Retina (tissue), 1 donor: ENCODE measurements around the gene G2E3.
"Not testable (repeated sequence)": the region's sequence is repeated elsewhere in the genome, so short reads cannot be mapped to it uniquely, and the experiment has no call there.

Experiments used
- DNase-seq: peaks from one replicate; pipeline ENCODE4 v3.0.0-alpha.2; 2016

Gene G2E3

GRCh38 chr14:30560581-30560980 is 1.6 kb downstream of the G2E3 start:
- no peak for DNase-seq

GRCh38 chr14:30564235-30564867 is 5.4 kb downstream of the G2E3 start:
- no peak for DNase-seq

GRCh38 chr14:30564868-30565248 is 5.9 kb downstream of the G2E3 start:
- DNase-seq = no peak

- no peak for DNase-seq
Measured at GRCh38 chr14:30569216-30569902, 10.4 kb downstream of the G2E3 start.

GRCh38 chr14:30569903-30570226 is 10.9 kb downstream of the G2E3 start:
- DNase-seq = no peak

DNA sequence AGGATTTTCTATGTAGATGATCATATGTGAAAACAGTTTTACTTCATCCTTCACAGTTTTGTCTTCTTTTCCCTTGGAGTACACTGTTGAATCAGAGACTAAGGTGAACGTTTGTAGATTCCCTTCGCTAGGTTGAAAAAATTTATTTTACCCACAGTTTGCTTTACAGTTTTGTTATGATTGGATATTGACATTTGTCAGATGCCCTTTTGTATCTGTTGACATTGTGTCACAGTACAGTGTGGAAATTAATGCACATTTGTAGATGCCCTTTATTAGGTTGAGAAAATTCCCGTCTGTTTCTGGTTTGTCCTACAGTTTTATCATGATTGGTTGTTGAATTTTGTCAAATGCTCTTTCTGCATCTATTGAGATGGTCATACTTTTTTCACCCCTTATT is 13.3 kb downstream of the G2E3 start:
- no peak for DNase-seq

DNA sequence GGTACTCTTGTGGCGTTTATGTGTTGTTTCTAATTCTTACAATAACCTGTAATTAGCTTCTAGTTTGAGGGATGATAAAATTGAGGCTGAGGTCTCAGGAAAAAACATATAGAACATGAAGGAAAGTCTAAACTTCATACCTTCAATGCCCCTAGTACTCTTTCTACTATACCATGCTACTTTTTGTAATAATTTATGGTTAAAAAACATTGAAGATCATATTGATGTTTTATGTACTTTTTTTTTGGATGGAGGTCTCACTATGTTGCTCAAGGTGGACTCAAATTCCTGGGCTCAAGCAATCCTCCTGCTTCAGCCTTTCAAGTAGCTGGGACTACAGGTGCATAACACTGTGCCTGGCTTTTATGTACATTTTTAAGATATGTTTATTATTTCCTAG is 13.8 kb downstream of the G2E3 start:
- DNase-seq = no peak

DNA sequence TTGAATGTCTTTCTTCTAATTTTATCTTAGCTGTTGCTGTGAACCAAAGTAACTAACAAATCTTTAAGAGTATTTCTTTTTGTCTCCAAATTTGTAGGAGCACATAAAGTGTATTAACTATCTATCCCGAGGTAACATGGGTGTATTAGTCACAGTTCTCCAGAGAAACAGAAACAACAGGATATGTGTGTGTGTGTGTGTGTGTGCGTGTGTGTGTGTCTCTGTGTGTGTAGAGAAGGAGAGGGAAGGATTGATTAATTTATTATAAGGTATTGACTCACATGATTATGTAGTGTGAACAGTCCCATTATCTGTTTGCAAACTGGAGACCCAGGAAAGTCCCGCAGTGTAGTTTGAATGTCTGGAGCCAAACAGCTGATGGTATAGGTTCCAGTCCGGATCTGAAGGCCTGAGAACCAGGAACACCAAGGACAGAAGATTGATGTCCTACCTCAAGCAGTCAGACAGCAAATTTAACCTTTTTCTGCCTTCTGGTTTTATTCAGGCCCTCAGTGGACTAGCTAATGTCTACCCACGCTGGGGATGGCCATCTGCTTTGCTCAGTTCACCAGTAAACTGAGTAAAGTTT is 14.4 kb downstream of the G2E3 start:
- no peak for DNase-seq

DNA sequence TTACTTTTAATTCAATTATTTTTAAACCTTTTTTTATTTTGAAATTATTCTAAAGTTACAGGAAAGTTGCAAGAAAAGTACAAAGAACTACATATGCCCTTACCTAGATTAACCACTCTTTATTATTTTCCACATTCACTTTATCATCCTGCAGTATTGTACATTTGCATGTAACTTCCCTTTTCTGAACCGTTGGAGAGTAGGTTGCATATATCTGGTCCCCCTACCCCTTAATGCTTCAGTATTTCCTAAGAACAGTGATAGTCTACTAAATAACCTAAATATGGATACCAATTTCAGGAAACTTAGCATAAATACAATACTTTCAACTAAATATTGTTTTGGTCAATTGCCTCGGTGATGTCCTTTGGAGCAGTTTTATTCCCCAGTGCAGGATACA is 15.0 kb downstream of the G2E3 start:
- DNase-seq = no peak

DNA sequence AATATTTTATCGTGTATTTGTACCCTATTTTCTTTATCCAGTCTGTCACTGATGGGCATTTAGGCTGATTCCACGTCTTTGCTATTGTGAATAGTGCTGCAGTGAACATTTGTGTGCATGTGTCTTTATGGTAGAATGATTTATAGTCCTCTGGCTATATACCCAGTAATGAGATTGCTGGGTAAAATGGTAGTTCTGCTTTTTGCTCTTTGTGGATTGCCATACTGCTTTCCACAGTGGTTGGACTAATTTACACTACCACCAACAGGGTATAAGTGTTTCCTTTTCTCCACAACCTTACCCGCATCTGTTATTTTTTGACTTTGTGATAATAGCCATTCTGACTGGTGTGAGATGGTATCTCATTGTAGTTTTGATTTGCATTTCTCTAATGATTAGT is 15.8 kb downstream of the G2E3 start:
- DNase-seq = not testable (repeated sequence)

GRCh38 chr14:30576333-30576732 is 17.4 kb downstream of the G2E3 start:
- not testable (repeated sequence) for DNase-seq

- no peak for DNase-seq
Measured at GRCh38 chr14:30580616-30581282, 21.8 kb downstream of the G2E3 start.

DNA sequence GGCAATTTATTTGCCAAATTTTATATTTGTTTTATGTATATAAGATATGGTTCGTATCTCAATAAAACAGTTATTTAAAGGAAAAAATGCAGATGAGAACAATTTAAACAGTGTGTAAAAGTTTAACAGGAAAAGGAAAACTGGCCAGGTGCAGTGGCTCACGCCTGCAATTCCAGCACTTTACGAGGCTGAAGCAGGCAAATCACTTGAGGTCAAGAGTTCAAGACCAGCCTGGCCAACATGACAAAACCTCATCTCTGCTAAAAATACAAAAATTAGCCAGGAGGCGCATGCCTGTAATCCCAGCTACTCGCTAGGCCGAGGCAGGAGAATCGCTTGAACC is 22.3 kb downstream of the G2E3 start:
- no peak for DNase-seq

DNA sequence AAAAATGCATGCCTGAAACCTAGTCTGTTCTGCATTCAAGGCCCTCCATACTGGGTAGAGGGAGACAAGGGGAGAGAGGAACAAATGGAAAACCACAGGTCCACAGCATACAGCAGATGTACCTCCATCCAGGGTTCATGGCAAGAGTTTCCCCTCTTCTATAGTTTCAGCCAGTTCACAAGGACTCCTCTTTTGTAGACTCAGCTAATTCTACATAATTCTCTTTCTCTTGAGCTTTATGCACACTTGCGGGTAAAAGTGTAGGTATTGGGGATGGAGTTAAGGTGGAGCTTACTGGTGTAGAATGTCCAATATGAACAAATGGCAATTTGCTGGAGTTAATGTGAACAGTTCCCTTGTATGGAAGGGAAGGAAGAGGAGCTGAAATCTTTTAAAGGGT is 23.4 kb downstream of the G2E3 start:
- no peak for DNase-seq

DNA sequence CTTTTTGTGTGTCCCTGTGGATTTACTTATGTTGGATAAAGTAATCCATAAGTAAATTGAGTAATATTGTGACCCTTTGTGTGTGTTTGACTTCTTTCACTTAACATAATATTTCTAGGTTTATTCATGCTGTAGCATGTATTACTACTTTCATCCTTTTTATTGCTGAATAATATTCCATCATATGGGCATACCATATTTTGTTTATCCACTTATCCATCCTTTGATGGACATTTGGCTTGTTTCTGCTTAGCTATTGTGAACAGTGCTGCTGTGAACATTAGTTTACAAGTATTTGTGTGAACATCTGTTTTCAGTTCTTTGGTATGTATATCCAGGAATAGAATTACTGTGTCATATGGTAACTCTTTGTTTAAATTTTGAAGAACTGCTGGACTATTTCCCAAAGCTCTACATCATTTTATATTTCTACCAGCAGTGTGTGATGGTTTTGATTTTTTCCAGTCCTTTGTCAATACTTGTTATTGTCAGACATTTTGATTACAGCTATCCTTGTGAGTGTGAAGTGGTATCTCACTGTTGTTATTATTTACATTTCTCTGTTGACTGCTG is 25.2 kb downstream of the G2E3 start:
- DNase-seq = no peak

GRCh38 chr14:30585204-30585603 is 26.2 kb downstream of the G2E3 start:
- no peak for DNase-seq

GRCh38 chr14:30587141-30587540 is 28.2 kb downstream of the G2E3 start:
- DNase-seq = no peak

- DNase-seq = no peak
Measured at GRCh38 chr14:30588873-30589272, 29.9 kb downstream of the G2E3 start.

- no peak for DNase-seq
Measured at GRCh38 chr14:30596935-30597334, 38.0 kb downstream of the G2E3 start.

DNA sequence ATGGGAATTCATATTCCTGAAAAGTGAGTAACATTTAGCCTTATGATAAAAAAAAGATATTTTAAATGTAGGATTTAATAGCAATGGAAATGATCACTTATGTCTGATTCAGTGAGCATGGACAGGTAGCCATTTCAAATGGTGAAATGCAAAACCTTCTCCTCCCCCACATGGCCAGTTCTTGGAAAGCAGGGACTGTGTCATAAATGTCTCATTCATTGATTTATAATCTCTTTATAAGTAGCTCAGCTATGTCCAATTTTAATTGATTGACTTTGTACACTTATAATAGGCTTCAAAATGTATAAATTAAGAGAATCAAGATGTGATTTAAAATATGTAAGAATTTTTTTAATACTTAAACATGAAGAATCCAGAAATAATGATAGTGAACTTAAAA is 38.5 kb downstream of the G2E3 start:
- DNase-seq = no peak

GRCh38 chr14:30600922-30601918 is 42.3 kb downstream of the G2E3 start:
- no peak for DNase-seq

- no peak for DNase-seq
Measured at GRCh38 chr14:30603402-30603801, 44.4 kb downstream of the G2E3 start.

DNA sequence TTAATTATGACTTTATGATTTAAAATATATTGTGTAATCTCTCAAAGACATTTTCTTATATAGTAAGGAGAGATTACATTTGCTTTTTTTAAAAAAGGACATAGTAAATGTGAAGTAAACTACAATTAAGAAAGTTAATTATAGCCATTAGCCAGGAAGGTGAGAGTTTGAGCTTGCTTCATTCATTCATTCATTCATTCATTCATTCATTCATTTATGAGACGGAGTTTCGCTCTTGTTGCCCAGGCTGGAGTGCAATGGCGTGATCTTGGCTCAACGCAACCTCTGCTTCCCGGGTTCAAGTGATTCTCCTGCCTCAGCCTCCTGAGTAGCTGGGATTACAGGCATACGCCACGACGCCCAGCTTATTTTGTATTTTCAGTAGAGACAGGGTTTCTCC is 45.7 kb downstream of the G2E3 start:
- DNase-seq = not testable (repeated sequence)
